ENCODE measurements around the gene PHF5A.
"Not testable (repeated sequence)": the region's sequence is repeated elsewhere in the genome, so short reads cannot be mapped to it uniquely, and the experiment has no call there.

The PHF5A gene

DNA sequence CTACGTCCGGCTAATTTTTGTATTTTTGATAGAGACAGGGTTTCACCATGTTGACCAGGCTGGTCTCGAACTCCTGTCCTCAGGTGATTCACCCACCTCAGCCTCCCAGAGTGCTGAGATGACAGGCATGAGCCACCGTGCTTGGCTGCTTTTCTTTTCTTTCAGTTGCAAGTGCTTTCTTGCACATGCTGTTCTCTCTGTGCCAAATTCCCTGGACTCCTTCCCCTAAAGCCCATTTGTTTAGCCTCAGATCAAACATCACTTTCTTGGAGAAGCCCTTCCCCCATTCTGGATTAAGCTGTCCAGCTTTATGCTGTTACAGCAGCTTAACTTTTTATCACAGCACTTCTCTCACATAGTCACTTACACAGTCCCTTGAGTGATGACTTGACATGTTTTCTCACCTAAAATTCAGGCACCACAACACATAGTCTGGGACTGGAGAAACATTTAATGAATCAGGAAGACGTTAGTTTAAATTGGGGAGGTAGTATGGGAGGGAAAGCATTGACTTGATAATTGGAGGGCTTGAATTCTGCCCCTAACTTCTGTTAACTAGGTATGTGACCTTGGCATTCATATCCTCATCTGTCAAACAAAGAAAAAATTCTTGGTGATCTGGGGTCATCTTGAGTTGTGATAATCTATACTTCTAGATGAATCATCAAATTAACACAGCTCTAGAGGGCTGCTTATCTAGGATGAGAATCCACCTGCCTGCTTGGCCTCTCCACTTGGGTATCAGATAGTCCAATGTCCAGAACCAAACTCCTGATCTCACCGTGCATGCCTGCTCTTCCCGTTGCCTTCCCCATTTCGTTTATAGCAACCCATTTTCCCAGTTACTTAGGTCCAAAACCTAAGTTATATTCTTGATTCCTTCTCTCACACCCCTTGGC lies 18.8 kb upstream of the PHF5A start:
- no peak for DNase-seq (ENCODE audit: low spot score)

GRCh38 chr22:41485033-41485432 lies 16.5 kb upstream of the PHF5A start:
- DNase-seq (ENCODE audit: low spot score), result no peak

GRCh38 chr22:41482319-41482935 lies 13.9 kb upstream of the PHF5A start:
- no peak for DNase-seq (ENCODE audit: low spot score)

DNA sequence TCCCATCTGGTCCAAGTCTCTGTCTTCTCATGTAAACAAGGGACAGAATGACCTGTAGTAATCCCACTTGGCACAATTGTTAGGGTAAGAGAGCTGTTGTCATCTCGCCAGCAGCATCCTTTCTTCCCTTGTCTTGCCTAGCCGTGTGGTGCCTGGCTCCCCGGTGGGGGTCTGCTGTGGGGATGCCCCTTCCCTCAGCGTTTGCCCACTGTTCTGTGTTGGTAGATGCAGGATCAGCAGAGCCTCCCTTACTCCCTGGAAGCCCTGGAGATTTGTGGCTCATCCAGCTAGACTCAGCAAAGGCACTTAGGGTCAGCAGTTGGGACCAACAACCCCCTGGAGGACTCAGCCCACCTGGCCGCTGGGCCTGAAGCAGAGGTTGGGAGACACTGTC lies 13.4 kb upstream of the PHF5A start:
- no peak for DNase-seq (ENCODE audit: low spot score)

GRCh38 chr22:41481131-41481830 lies 12.8 kb upstream of the PHF5A start:
- no peak for DNase-seq (ENCODE audit: low spot score)

DNA sequence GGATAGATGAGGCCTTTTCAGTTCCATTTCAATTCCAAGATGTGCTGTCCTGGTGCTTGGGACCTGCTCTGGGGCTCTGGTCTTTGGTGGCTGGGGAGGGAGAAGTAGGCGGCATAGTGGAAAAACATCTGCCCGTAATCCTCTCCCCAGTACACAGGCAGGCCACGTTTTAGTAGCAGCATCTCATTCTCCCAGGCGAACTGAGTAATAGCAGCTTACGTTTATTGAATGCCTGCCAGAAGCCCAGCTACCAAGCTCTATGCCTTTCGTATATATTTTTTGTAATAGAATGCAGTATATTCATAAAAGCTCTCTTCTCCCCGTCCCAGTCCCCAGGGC lies 11.9 kb upstream of the PHF5A start:
- no peak for DNase-seq (ENCODE audit: low spot score)

DNA sequence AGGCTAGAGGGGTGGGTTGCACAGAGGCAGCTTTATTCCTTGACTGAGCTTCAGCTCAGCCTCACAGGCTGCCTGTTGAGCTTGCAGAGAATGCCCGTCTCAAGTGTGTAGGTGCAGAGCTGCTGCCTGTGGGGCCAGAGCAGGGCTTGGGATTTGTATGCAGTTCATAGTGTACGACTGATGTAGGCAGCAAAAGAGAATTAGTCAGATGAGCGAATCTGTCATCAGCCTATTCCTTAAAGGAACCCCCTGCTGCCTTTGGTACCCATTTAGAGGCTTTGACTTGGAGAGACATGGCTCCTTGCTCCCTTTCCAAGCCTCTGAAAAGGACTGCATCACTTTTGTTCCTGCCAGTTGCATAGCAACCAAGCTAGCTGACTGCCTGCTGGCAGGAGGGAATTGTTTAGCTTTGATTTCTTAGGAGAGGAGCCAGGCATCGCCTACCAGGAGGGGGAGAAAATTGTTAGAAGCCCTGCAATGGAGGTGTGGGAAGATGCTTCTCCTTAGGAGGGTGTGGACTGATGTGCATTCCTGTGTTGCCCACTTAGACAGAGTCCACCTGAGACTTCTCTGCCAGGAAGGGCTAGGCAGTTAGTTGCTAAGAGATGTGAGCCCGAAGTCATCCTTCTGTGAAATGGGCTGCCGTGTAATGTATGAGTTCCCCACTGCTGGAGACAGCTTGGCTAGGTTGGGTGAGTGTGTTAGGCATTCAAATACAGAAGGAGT lies 11.3 kb upstream of the PHF5A start:
- no peak for DNase-seq (ENCODE audit: low spot score)

GRCh38 chr22:41478891-41479521 lies 10.5 kb upstream of the PHF5A start:
- no peak for DNase-seq (ENCODE audit: low spot score)

DNA sequence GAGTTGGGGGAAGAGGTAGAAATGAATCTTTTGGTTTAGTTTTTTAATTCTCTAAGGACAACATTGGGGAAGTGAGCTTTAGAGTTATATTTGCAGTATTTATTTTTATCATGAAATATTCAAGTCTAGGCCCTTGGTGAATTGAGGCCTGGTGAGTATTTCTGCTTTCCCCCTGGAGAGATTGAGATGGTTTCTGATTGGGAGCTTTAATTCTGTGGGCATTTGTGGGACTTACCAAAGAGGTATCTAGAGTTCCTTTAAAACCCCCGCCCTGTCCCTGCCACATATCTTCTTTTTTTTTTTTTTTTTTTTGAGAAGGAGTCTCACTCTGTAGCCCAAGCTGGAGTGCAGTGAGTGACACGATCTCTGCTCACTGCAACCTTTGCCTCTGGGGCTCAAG lies 10.0 kb upstream of the PHF5A start:
- DNase-seq (ENCODE audit: low spot score), result no peak

GRCh38 chr22:41474872-41475451 lies 6.5 kb upstream of the PHF5A start:
- no peak for DNase-seq (ENCODE audit: low spot score)

DNA sequence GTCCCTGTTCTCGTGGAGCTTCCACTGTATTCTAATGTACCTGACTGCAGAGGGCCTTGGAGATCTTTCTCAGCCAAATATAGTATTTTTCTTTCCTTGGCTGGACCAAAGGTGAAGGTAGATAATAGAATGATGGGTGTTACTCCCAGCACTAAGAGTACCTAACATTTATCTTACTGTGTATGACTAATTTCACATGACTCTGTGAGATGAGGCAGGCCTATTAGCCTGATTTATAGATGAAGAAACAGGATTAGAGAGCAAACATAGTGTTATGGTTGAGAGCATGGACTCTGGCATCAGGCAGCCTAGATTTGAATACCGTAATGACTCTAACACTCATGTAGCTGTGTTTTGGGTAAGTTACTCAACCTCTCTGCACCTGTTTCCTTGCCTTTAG lies 3.1 kb upstream of the PHF5A start:
- no peak for DNase-seq (ENCODE audit: low spot score)

DNA sequence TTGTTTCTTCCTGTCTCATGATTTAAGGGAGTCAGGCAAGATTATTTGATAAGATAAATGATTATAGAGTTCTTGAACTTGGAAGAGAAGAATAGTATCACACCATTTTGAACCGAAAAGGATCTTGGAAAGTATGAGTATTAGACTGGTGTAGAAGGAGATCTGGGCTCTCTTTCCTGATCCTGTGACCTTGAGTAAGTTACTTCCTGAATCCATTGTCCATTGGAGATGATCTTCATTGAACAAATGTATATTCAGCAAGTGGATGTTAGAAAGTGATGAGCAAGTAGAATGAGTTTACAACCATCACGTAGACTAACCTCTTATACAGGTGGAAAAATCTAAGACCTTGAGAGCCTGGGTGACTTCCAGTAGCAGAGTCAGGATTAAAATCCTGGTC lies 2.4 kb upstream of the PHF5A start:
- DNase-seq (ENCODE audit: low spot score), result no peak

DNA sequence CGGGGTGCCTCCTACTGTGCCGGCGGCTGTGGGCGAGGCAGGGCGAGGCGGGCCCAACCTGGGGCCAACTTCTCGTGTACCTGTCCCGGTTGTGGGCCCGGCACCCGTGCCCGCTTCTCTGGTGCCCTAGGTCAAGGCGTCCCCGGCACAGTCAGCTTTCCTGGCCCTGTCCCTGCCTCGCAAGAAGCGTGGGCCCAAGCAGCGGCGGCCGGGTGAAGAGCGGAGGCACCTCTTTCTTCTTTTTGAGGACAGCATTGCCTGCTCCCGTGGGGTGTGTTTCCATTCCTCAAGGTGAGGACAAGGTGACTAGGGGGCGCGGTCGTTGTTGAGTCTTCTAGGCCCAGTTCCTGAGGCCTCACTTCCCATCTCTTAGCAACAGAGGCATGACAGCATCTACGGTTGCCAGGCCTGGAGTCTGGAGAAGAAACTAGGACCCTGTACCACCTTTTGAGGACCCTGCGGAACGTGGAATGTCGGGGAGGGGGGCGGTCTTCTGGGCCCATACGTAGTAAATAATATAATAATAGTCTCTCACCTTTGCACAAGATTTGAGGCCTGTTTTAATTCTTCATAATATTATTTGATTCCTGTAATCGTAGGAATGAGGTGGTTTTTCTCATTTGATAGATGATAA lies 843 bp upstream of the PHF5A start:
- DNase-seq (ENCODE audit: low spot score), result no peak

DNA sequence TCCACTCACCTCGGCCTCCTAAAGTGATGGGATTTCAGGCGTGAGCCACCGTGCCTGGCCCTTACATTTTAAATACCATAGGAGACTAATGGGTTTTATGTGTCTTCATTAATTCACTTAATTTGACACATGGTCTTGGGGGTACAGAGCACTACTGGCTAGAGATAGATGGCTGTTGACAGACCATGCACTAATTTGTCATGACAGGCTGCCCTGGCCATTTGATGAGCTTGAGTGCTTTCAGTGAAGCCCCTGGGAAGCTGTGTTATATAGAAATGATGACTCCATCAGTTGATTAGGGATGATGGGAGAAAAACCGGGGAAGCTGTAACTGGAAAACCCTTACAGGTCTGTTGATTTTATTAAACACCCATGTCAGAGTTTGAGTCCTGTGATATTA lies 6.6 kb downstream of the PHF5A start:
- no peak for DNase-seq (ENCODE audit: low spot score)

- not testable (repeated sequence) for DNase-seq (ENCODE audit: low spot score)
Measured at GRCh38 chr22:41460071-41460470, 8.4 kb downstream of the PHF5A start.

DNA sequence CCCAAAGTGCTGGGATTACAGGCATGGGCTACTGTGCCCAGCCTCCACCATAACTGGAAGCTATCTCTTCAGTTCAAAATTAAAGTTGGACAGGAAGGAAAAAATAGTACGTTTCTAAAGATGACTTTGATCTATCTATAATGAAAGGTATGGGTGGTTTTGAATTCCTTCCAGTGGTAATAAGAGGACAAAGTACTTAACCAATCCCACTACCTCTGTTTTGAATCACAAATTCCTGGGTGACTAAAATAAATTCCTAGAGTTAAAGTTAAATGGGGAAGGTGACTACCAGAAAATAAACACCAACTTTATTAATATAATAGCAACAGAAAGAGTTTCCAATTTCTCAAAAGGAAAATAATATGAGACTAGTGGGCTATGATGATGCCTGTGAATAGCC lies 9.1 kb downstream of the PHF5A start:
- no peak for DNase-seq (ENCODE audit: low spot score)

- DNase-seq (ENCODE audit: low spot score), result no peak
Measured at GRCh38 chr22:41458161-41458728, 10.2 kb downstream of the PHF5A start.

DNA sequence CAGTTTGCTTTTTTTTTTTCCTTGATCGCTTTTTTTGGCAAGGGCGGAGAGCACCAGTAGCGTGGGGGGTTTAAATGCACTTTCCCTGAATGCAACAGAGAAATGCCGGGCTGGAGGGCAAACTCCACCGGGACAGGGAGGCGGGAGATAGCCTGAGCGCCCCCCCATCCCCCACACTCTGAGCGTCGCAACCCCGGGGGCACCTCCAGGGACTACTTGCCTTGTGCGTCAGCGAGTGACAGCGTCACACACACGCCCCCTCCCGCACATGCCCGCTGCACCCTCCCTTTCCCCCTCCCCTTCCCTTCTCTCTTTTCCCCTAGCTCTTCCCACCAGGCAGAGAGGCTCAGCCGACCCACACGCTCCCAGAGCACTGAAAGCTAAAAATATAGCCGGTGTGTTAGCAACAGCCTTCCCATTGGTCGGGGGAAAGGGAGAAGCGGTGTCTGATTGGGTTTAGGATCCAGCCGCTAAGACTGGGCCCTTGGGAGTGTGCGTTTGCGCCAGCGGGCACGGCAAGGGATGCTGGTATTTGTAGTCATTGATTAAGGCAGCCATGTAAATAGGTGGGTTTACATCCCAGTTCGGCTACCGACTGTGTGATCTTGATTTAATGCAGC lies 20.2 kb downstream of the PHF5A start:
- DNase-seq (ENCODE audit: low spot score), result peak; percentile 89

DNA sequence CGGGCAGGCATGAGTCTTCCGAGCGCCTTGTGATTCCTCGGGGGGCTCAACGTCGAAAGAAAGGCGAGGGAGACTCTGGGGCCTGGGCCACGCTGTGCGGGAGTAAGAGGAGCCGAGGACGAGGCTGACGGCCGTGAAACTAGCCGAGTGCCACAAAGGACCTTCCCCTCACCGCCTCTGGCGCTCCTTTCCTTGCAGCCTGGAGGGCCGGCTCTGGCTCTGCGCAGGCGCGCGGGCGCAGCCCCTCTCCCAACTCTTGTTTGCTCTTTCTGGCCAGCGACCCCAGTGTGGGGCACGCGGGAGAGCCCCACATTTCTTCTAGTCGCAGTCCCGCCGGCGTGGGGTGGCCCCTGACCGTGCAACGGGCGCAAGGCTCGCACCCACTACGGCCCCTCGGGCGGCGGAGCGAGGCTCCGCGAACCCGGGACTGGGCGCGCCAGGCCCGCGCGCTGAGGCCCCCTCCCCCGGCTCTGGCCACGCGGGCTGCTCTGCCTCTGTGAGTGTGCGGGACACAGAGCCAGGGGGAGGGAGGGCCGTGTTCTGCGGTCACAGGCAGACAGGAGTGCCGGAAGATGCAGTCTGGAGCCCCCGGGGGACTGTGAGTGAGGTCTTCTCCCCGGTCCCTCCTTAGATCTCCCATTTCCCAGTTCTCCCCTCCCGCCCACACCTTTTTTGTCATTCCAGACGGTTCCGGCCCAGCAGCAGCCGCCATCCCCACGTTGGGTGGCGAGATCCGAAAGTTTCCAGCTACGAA lies 20.9 kb downstream of the PHF5A start:
- DNase-seq (ENCODE audit: low spot score), result peak; percentile 65

Measured in hematopoietic multipotent progenitor cell treated with erythropoietin and hydrocortisone succinate and interleukin-3 and kit ligand, for 17 days (in vitro differentiated cells).